GM12878 (cell line): ENCODE data around the gene HS1BP3. TPM values are rescaled to one million over a fixed set of nuclear protein-coding genes. Genes with fewer than 3 reads are reported as not detected.
A peak's percentile ranks its signal among the peaks of the same experiment; 100 is the strongest.

ENCODE experiments used
- ATAC-seq: fragments of 200-7000 bp; cut with Tn5 transposase; 3 replicates; pipeline ENCODE4 v1.9.1; 2020; ENCODE audit warnings: mild to moderate bottlenecking, moderate library complexity
- BruUV-seq: library from RNA; stranded (reverse); fragments of 400-500 nt; replicated peaks from 2 replicates; lab custom pipeline; 2021; lab: Mats Ljungman, UMichigan
- CTCF ChIA-PET: fragments of 300-600 bp; sonication (Branson Sonifier 250); formaldehyde crosslinking; extraction: SDS; loops from one replicate; lab custom pipeline; 2021; ENCODE audit warnings: inconsistent platforms; lab: Yijun Ruan, JAX
- POLR2A ChIA-PET: fragments of 350-600 bp; formaldehyde crosslinking; extraction: SDS; loops from one replicate; lab custom pipeline; 2021; ENCODE audit warnings: inconsistent platforms; lab: Charles Lee
- RAD21 ChIA-PET: fragments of 300-600 bp; sonication (Branson Sonifier 250); formaldehyde crosslinking; loops from one replicate; lab custom pipeline; 2023; ENCODE audit warnings: antibody characterized with exemption; ENCODE audit not compliant: unreplicated experiment; lab: Charles Lee
- SMC1A ChIA-PET: fragments of 300-600 bp; sonication (Branson Sonifier 250); formaldehyde crosslinking; loops from one replicate; lab custom pipeline; 2023; ENCODE audit not compliant: unreplicated experiment, uncharacterized antibody; lab: Charles Lee
- DNase-seq: peaks from one replicate; pipeline ENCODE4 v3.0.0-alpha.2; 2011; ENCODE audit warnings: low read depth, low spot score
- FAIRE-seq: peaks from 3 replicates; lab custom pipeline; 2011; peaks lifted over from hg19 to GRCh38; lab: Jason Lieb, UNC
- H2AFZ ChIP-seq: 2 replicates; pipeline ENCODE4 v1.6.0; 2011; ENCODE audit warnings: low read depth, low read length, control low read depth; ENCODE audit not compliant: control insufficient read depth
- H3K27ac ChIP-seq: 2 replicates; pipeline ENCODE4 v1.5.1; 2011; ENCODE audit warnings: control low read depth; ENCODE audit not compliant: control insufficient read depth, insufficient read depth
- H3K27me3 ChIP-seq, 2 experiments: replicated peaks in 1 of 2; 2 replicates each; pipeline versions ENCODE4 v1.6.0 to v1.6.1; 2011; ENCODE audit warnings: low read length in 1 of 2; ENCODE audit not compliant: control insufficient read depth in 2 of 2, insufficient read depth in 2 of 2
- H3K36me3 ChIP-seq, 2 experiments: 2 replicates each; pipeline ENCODE4 v1.5.1; 2011; ENCODE audit warnings: low read length in 1 of 2; ENCODE audit not compliant: control insufficient read depth in 2 of 2, insufficient read depth in 2 of 2
- H3K4me1 ChIP-seq: 2 replicates; pipeline ENCODE4 v1.6.1; 2011; ENCODE audit warnings: mild to moderate bottlenecking, low read length, moderate library complexity, mixed read lengths; ENCODE audit not compliant: control insufficient read depth, insufficient read depth
- H3K4me2 ChIP-seq: 2 replicates; pipeline ENCODE4 v1.6.0; 2011; ENCODE audit warnings: control low read depth; ENCODE audit not compliant: control insufficient read depth, insufficient read depth
- H3K4me3 ChIP-seq: fragments of 200-600 bp; sonication (generic); 2 replicates; pipeline ENCODE4 v1.5.1; 2016
- H3K79me2 ChIP-seq: 2 replicates; pipeline ENCODE4 v1.6.0; 2011; ENCODE audit warnings: low read length; ENCODE audit not compliant: control insufficient read depth, insufficient read depth
- H3K9ac ChIP-seq: 2 replicates; pipeline ENCODE4 v1.8.0; 2011; ENCODE audit warnings: low read length, control low read depth, mixed read lengths; ENCODE audit not compliant: control insufficient read depth, insufficient read depth
- H3K9me3 ChIP-seq: replicated peaks from 3 replicates; pipeline ENCODE4 v1.5.1; 2011; ENCODE audit warnings: mild to moderate bottlenecking, low read length; ENCODE audit not compliant: control insufficient read depth, insufficient read depth
- H4K20me1 ChIP-seq: 2 replicates; pipeline ENCODE4 v1.6.0; 2011; ENCODE audit not compliant: control insufficient read depth, insufficient read depth
- CBX5 ChIP-seq: sonication (generic); IDR thresholded peaks from 2 replicates; pipeline ENCODE4 v1.6.1; 2016; ENCODE audit warnings: low read depth, moderate library complexity, mild to moderate bottlenecking, inconsistent platforms
- MTA3 ChIP-seq: IDR thresholded peaks from 2 replicates; pipeline ENCODE4 v1.6.1; 2012; ENCODE audit warnings: low read length, inconsistent platforms, borderline replicate concordance
- RFX5 ChIP-seq: IDR thresholded peaks from 2 replicates; pipeline ENCODE4 v1.6.1; 2011; ENCODE audit warnings: low read depth, low read length, improper control_type of control experiment
- SRF ChIP-seq, 2 experiments: IDR thresholded peaks; 2 replicates each; pipeline ENCODE4 v1.6.1; 2011; ENCODE audit warnings: low read depth in 2 of 2, low read length in 2 of 2, mild to moderate bottlenecking in 1 of 2, moderate library complexity in 1 of 2
- YY1 ChIP-seq: IDR thresholded peaks from 2 replicates; pipeline ENCODE4 v1.6.1; 2011; ENCODE audit warnings: low read depth, mild to moderate bottlenecking, low read length
- WGBS: methylation state at CpG from one replicate; pipeline ENCODE4 v1.1.6; 2016; ENCODE audit warnings: low lambda C conversion rate; ENCODE audit not compliant: insufficient replicate concordance, insufficient coverage; ENCODE audit errors: missing lambda C conversion rate; 5-methylcytosine and 5-hydroxymethylcytosine counted together
- in situ Hi-C: fragments of 300-500 bp; cut with MboI; formaldehyde crosslinking; loops from 9 replicates; pipeline ENCODE4 v1.14.3; 2018; ENCODE audit warnings: mixed read lengths
- intact Hi-C: fragments of 100-400 bp; cut with micrococcal nuclease; formaldehyde crosslinking; loops from one replicate; pipeline ENCODE4 v1.14.2; 2022; ENCODE audit not compliant: unreplicated experiment
- polyA plus RNA-seq, 11 experiments: library from polyadenylated mRNA; depleted of rRNA in 4 of 11; unstranded in 6 of 11; stranded (reverse) in 5 of 11; fragments of >200 nt; fragmentation: Nextera tagmentation in 4 of 11; fragmentation: Illumina TruSeq in 1 of 11; extraction: Ambion mirVana in 4 of 11; extraction: Trizol in 1 of 11; gene quantifications; 1 replicate in 1 of 11; 2 replicates in 10 of 11; pipeline versions ENCODE4 v1.2.1 to v1.2.3, GENCODE V29; 2011 to 2016; ENCODE audit warnings: inconsistent platforms in 2 of 11, missing spikeins in 2 of 11, low read depth in 1 of 11
- total RNA-seq, 4 experiments: library from RNA; depleted of rRNA in 3 of 4; stranded (reverse); fragments of >200 nt in 3 of 4; fragmentation: Illumina TruSeq in 1 of 4; extraction: Trizol in 1 of 4; gene quantifications; 2 replicates each; pipeline versions ENCODE4 v1.2.1 to v1.2.3, GENCODE V29; 2013 to 2021
- TF ChIP-seq, protein P1 (sequence below): fragments of 150-350 bp; IDR thresholded peaks from 2 replicates; pipeline ENCODE4 v1.6.1; 2016; ENCODE audit warnings: low read depth, low read length
- TF ChIP-seq, protein P2 (sequence below), 3 experiments: IDR thresholded peaks in 2 of 3; conservative IDR thresholded peaks in 1 of 3; 2 replicates each; pipeline ENCODE4 v1.5.1; 2011; ENCODE audit warnings: low read depth in 3 of 3, low read length in 3 of 3, mild to moderate bottlenecking in 3 of 3, control low read depth in 2 of 3, moderate library complexity in 2 of 3, inconsistent platforms in 1 of 3, mixed read lengths in 1 of 3; ENCODE audit not compliant: control insufficient read depth in 2 of 3, insufficient read depth in 1 of 3; ENCODE audit errors: extremely low read depth in 1 of 3

The HS1BP3 gene
- total and polyA plus RNA-seq, 10 of the 15 experiments (the other 5 are each of a cell fraction or from before 2014, with no cell fraction given): 0.47 to 7.2 (median 4.6) TPM

DNA sequence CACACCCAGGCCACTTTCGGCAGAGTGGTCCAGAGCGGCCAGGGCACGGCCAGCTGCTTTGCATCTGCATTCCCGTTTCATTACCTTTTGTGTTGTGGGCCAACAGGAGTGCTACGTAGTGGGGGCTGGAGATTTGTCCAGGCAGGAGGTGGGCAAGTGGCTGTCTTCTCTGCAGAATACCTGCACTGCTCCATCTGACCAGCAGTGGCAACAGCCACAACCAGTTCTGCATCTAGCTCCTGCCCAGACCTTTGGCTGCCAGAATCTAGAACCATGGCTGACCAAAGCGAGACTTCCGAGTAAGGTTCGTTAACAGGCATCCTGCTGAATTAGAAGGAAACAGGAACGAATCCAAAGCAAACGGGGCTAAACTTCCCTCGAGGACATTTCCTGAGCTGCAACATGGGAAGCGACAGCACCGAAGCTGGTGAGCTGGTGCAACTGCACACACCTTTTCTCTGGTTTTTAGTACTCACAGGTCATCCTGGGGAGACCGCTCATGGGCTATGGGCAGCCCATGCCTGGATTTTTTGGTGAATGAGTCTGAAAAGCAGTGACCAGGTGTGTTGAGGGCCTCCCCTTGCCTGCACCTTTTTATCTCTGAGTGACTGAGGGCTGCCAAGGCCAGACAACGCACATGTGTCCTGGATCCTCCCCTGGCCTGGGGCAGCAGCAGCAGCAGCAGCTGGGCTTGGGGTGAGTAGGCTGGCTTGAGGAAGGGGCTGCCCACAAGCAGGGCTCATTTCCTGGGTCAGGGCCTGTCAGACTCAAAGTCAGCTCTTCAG is 26.6 kb upstream of the HS1BP3 start:
- FAIRE-seq (no peak), ATAC-seq (peak; percentile 76), DNase-seq (peak; percentile 15)
- Histone ChIP-seq H3K9ac (peak overlapping the region; percentile 19; the same call in 1 of the 2 replicates), H2AFZ (peak overlapping the region; percentile 70), H3K79me2 (no peaks in the 10 kb centered on the region), H3K9me3 (no peaks in the 10 kb centered on the region), H3K27ac (peak overlapping the region; percentile 69), H3K36me3 (no peaks in the 10 kb centered on the region; a peak in 2 of 4 replicates), H3K4me3 (0 out of 2 replicates have a peak overlapping the region, but pooled peaks have one; percentile 4), H3K27me3 (no peaks in the 10 kb centered on the region; a peak in 1 of 4 replicates), H4K20me1 (no peaks in the 10 kb centered on the region), H3K4me1 (peaks cover 37% of the 10 kb centered on the region), H3K4me2 (peak overlapping the region; percentile 80)
- ChIA-PET SMC1A (interaction anchor here (0.7 to 2.8 kb wide), 7 partner anchors 10 to 348 kb away, joined by 3 to 9 read pairs (median 6); no protein-coding TSS in a partner anchor), POLR2A (no interaction called here), RAD21 (interaction anchor here (1.0 to 2.9 kb wide), 7 partner anchors 16 to 288 kb away, joined by 3 to 9 read pairs (median 5); no protein-coding TSS in a partner anchor), CTCF (interaction anchor here (0.7 to 7.4 kb wide), 12 partner anchors 12 to 351 kb away, joined by 3 to 82 read pairs (median 4); partner anchors contain the start of gene HS1BP3)
- WGBS: 13% methylated on average over 15 of the region's 15 CpGs
- in situ Hi-C loops (no loop called here), intact Hi-C loops (no loop called here)
- TF ChIP-seq MTA3 (0 out of 2 replicates have a peak, but pooled peaks have one; percentile 13), YY1 (0 out of 2 replicates have a peak, but pooled peaks have one; percentile 13), RFX5 (no peak), SRF (IDR thresholded peaks at IDR 0.05; ENCODE audit: low read depth in 2 of 2, low read length in 2 of 2) (peak; percentile 12 to 60; a peak in 2 of 4 replicates), CBX5 (peak; percentile 11; the same call in 1 of the 2 replicates)
- TF ChIP-seq, protein P1, sequence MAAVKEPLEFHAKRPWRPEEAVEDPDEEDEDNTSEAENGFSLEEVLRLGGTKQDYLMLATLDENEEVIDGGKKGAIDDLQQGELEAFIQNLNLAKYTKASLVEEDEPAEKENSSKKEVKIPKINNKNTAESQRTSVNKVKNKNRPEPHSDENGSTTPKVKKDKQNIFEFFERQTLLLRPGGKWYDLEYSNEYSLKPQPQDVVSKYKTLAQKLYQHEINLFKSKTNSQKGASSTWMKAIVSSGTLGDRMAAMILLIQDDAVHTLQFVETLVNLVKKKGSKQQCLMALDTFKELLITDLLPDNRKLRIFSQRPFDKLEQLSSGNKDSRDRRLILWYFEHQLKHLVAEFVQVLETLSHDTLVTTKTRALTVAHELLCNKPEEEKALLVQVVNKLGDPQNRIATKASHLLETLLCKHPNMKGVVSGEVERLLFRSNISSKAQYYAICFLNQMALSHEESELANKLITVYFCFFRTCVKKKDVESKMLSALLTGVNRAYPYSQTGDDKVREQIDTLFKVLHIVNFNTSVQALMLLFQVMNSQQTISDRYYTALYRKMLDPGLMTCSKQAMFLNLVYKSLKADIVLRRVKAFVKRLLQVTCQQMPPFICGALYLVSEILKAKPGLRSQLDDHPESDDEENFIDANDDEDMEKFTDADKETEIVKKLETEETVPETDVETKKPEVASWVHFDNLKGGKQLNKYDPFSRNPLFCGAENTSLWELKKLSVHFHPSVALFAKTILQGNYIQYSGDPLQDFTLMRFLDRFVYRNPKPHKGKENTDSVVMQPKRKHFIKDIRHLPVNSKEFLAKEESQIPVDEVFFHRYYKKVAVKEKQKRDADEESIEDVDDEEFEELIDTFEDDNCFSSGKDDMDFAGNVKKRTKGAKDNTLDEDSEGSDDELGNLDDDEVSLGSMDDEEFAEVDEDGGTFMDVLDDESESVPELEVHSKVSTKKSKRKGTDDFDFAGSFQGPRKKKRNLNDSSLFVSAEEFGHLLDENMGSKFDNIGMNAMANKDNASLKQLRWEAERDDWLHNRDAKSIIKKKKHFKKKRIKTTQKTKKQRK: no peak
- TF ChIP-seq, protein P2, sequence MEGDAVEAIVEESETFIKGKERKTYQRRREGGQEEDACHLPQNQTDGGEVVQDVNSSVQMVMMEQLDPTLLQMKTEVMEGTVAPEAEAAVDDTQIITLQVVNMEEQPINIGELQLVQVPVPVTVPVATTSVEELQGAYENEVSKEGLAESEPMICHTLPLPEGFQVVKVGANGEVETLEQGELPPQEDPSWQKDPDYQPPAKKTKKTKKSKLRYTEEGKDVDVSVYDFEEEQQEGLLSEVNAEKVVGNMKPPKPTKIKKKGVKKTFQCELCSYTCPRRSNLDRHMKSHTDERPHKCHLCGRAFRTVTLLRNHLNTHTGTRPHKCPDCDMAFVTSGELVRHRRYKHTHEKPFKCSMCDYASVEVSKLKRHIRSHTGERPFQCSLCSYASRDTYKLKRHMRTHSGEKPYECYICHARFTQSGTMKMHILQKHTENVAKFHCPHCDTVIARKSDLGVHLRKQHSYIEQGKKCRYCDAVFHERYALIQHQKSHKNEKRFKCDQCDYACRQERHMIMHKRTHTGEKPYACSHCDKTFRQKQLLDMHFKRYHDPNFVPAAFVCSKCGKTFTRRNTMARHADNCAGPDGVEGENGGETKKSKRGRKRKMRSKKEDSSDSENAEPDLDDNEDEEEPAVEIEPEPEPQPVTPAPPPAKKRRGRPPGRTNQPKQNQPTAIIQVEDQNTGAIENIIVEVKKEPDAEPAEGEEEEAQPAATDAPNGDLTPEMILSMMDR (IDR thresholded peaks at IDR 0.05 in 2 of 3, conservative IDR thresholded peaks at IDR 0.05 in 1 of 3; ENCODE audit: control insufficient read depth in 2 of 3, extremely low read depth in 1 of 3, insufficient read depth in 1 of 3, low read depth in 3 of 3, low read length in 3 of 3): peak in 2 of 3 experiments; percentile 29 to 54; a peak in 4 of 6 replicates
- no TSS peak for BruUV-seq
